B cell (primary cell): ENCODE data around the gene PPP1R12C.

Source experiments
- EZH2 ChIP-seq: IDR thresholded peaks from 2 replicates; pipeline ENCODE4 v1.6.1; 2012; ENCODE audit warnings: borderline replicate concordance, low read depth, mild to moderate bottlenecking, moderate library complexity, low read length; ENCODE audit not compliant: insufficient read depth, poor library complexity, severe bottlenecking
- TF ChIP-seq, protein P1 (sequence below): fragments of 200-600 bp; IDR thresholded peaks from one replicate; pipeline ENCODE4 v1.8.0; 2022; ENCODE audit warnings: antibody characterized with exemption, mild to moderate bottlenecking

- TF ChIP-seq, protein P1, sequence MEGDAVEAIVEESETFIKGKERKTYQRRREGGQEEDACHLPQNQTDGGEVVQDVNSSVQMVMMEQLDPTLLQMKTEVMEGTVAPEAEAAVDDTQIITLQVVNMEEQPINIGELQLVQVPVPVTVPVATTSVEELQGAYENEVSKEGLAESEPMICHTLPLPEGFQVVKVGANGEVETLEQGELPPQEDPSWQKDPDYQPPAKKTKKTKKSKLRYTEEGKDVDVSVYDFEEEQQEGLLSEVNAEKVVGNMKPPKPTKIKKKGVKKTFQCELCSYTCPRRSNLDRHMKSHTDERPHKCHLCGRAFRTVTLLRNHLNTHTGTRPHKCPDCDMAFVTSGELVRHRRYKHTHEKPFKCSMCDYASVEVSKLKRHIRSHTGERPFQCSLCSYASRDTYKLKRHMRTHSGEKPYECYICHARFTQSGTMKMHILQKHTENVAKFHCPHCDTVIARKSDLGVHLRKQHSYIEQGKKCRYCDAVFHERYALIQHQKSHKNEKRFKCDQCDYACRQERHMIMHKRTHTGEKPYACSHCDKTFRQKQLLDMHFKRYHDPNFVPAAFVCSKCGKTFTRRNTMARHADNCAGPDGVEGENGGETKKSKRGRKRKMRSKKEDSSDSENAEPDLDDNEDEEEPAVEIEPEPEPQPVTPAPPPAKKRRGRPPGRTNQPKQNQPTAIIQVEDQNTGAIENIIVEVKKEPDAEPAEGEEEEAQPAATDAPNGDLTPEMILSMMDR: no peak
- TF ChIP-seq EZH2: no peak
Observed at GRCh38 chr19:55134736-55135135, 17.3 kb upstream of the PPP1R12C start.
